Esophagus mucosa (tissue), 1 donor: ENCODE measurements around the gene EEFSEC. TPM values are rescaled to one million over a fixed set of nuclear protein-coding genes. Genes with fewer than 3 reads are reported as not detected.

Experiments
- ATAC-seq: fragments of 200-7000 bp; cut with Tn5 transposase; one replicate; pipeline ENCODE4 v1.9.1; 2020
- total RNA-seq: library from RNA; stranded (reverse); gene quantifications from one replicate; pipeline ENCODE4 v1.2.4, GENCODE V29; 2023
- donor health status: DM: yes; HTN: yes; CAD: no.

The EEFSEC gene
- total RNA-seq, 1 donor from 2014 or later: 10.4 TPM

- no peak for ATAC-seq
Observed at GRCh38 chr3:128290484-128290883, 137.2 kb downstream of the EEFSEC start.

- ATAC-seq: no peak
Observed at GRCh38 chr3:128293930-128294329, 140.6 kb downstream of the EEFSEC start.

- no peak for ATAC-seq
Observed at GRCh38 chr3:128294999-128295468, 141.8 kb downstream of the EEFSEC start.

- no peak for ATAC-seq
Observed at GRCh38 chr3:128296469-128297251, 143.4 kb downstream of the EEFSEC start.

GRCh38 chr3:128297401-128298138 lies 144.3 kb downstream of the EEFSEC start:
- ATAC-seq: peak; percentile 20

- no peak for ATAC-seq
Observed at GRCh38 chr3:128301186-128302023, 148.1 kb downstream of the EEFSEC start.

GRCh38 chr3:128306481-128306880 lies 153.2 kb downstream of the EEFSEC start:
- ATAC-seq: no peak

GRCh38 chr3:128307029-128307633 lies 153.8 kb downstream of the EEFSEC start:
- no peak for ATAC-seq

GRCh38 chr3:128307781-128308469 lies 154.6 kb downstream of the EEFSEC start:
- ATAC-seq: no peak

- no peak for ATAC-seq
Observed at GRCh38 chr3:128309026-128309425, 155.7 kb downstream of the EEFSEC start.

GRCh38 chr3:128310286-128311058 lies 157.2 kb downstream of the EEFSEC start:
- ATAC-seq: no peak

- no peak for ATAC-seq
Observed at GRCh38 chr3:128311441-128311844, 158.2 kb downstream of the EEFSEC start.

- no peak for ATAC-seq
Observed at GRCh38 chr3:128312271-128312670, 159.0 kb downstream of the EEFSEC start.

- no peak for ATAC-seq
Observed at GRCh38 chr3:128313071-128313725, 159.9 kb downstream of the EEFSEC start.

- no peak for ATAC-seq
Observed at GRCh38 chr3:128313935-128314334, 160.7 kb downstream of the EEFSEC start.

- no peak for ATAC-seq
Observed at GRCh38 chr3:128315313-128315712, 162.0 kb downstream of the EEFSEC start.

GRCh38 chr3:128316481-128316891 lies 163.2 kb downstream of the EEFSEC start:
- no peak for ATAC-seq

GRCh38 chr3:128317101-128317697 lies 163.9 kb downstream of the EEFSEC start:
- no peak for ATAC-seq

- no peak for ATAC-seq
Observed at GRCh38 chr3:128317698-128318231, 164.5 kb downstream of the EEFSEC start.
